Coronary artery (tissue), 2 donors: ENCODE results near the gene KIAA0513.

ENCODE experiments used
- DNase-seq: peaks from one replicate; pipeline ENCODE4 v3.0.0-alpha.2; 2017; ENCODE audit warnings: low spot score
- H3K27ac ChIP-seq, 2 donors: fragments of 200-600 bp; sonication (generic); one replicate each; pipeline ENCODE4 v1.5.1; 2016 to 2019
- H3K4me3 ChIP-seq: fragments of 200-600 bp; sonication (generic); 2 replicates; pipeline ENCODE4 v1.5.1; 2016; ENCODE audit warnings: mild to moderate bottlenecking, moderate library complexity
- TF ChIP-seq, protein P1 (sequence below): fragments of 200-600 bp; sonication (generic); IDR thresholded peaks from one replicate; pipeline ENCODE4 v1.5.1; 2019; ENCODE audit warnings: antibody characterized with exemption

The KIAA0513 gene

DNA sequence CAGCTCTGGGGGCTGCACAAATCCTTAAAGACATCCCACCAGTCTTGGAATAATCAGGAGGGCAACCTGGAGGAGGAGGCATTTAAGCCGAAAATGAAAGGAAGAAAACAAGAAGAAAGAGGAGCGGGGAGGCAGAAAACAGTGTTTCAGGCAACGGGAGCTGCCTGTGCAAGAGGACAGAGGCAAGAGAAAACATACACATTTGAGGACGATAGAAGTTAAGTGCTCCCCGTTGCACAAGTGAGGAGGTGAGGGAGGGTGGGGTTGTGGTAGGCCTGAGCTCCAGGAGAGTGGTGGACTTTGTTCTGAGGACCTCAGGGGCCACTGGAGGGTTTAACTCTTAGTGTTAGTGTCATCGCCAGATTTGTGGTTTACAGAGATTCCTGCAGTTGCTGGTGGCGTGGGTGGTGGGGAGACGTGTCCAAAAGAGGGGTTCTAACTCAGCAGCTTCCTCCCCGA, 112.3 kb downstream of the KIAA0513 start:
- TF ChIP-seq, protein P1, sequence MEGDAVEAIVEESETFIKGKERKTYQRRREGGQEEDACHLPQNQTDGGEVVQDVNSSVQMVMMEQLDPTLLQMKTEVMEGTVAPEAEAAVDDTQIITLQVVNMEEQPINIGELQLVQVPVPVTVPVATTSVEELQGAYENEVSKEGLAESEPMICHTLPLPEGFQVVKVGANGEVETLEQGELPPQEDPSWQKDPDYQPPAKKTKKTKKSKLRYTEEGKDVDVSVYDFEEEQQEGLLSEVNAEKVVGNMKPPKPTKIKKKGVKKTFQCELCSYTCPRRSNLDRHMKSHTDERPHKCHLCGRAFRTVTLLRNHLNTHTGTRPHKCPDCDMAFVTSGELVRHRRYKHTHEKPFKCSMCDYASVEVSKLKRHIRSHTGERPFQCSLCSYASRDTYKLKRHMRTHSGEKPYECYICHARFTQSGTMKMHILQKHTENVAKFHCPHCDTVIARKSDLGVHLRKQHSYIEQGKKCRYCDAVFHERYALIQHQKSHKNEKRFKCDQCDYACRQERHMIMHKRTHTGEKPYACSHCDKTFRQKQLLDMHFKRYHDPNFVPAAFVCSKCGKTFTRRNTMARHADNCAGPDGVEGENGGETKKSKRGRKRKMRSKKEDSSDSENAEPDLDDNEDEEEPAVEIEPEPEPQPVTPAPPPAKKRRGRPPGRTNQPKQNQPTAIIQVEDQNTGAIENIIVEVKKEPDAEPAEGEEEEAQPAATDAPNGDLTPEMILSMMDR, result no peak
- Histone ChIP-seq H3K27ac (no peak overlapping the region), H3K4me3 (no peak overlapping the region)
- no peak for DNase-seq

DNA sequence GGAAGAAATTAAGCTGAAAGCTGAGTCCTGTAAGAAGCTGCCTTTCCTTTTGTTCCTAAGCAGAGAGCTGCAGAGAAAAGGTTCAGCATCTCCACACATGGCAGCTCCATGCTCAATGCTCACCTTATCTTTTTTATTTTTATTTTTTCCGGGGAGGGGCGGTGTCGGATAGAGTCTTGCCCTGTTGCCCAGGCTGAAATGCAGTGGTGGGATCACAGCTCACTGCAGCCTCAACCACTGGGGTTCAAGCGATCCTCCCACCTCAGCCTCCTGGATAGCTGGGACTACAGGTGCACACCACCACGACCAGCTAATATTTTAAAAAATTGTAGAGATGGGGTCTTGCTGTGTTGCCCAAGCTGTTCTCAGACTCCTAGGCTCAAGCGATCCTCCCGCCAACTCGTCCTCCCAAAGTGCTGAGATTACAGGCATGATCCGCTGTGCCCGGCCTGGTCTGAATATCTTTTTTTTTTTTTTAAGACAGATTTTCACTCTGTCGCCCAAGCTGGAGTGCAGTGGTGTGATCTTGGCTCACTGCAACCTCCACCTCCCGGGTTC, 112.9 kb downstream of the KIAA0513 start:
- Histone ChIP-seq H3K4me3 (no peak overlapping the region), H3K27ac (no peak overlapping the region)
- TF ChIP-seq, protein P1, result no peak
- no peak for DNase-seq

GRCh38 chr16:85141491-85142128, 114.0 kb downstream of the KIAA0513 start:
- no peak for DNase-seq
- H3K4me3 ChIP-seq, result no peak overlapping the region
- no peak overlapping the region for H3K27ac ChIP-seq
- TF ChIP-seq, protein P1, result no peak

GRCh38 chr16:85142129-85142513, 114.5 kb downstream of the KIAA0513 start:
- TF ChIP-seq, protein P1, result no peak
- DNase-seq, result no peak
- Histone ChIP-seq H3K4me3 (no peak overlapping the region), H3K27ac (peak overlapping the region in 1 of 2 donors; percentile 11)

GRCh38 chr16:85142771-85143211, 115.2 kb downstream of the KIAA0513 start:
- Histone ChIP-seq H3K27ac (no peak overlapping the region), H3K4me3 (no peak overlapping the region)
- DNase-seq, result no peak
- TF ChIP-seq, protein P1, result no peak
